ENCODE results near the gene PTH2.

GRCh38 chr19:49427339-49427738 is 4.1 kb upstream of the PTH2 start:
- TF ChIP-seq CTCF (IDR thresholded peaks at IDR 0.05; ENCODE audit: poor library complexity, severe bottlenecking), result no peak
- no peak for TF ChIP-seq EP300 (conservative IDR thresholded peaks at IDR 0.05; ENCODE audit: poor library complexity, severe bottlenecking)
- no peak for TF ChIP-seq MXI1 (conservative IDR thresholded peaks at IDR 0.05; ENCODE audit: poor library complexity, severe bottlenecking)
- TF ChIP-seq REST (IDR thresholded peaks at IDR 0.05; ENCODE audit: borderline replicate concordance), result no peak
- no peak for TF ChIP-seq EZH2 (IDR thresholded peaks at IDR 0.05; ENCODE audit: borderline replicate concordance, insufficient read depth, low read length, poor library complexity, severe bottlenecking)
- no peak for TF ChIP-seq RAD21 (conservative IDR thresholded peaks at IDR 0.05)
- TF ChIP-seq SMC3 (conservative IDR thresholded peaks at IDR 0.05; ENCODE audit: poor library complexity), result no peak
- TF ChIP-seq POLR2AphosphoS5 (IDR thresholded peaks at IDR 0.05), result no peak
- no peak for TF ChIP-seq TAF1 (IDR thresholded peaks at IDR 0.05; ENCODE audit: low read depth)

Data from neural cell (in vitro differentiated cells).